ENCODE results near the gene GALNT2. TPM values are rescaled to one million over a fixed set of nuclear protein-coding genes. Genes with fewer than 3 reads are reported as not detected.

GALNT2 gene
- total and polyA plus RNA-seq, 8 donors = 18.3 to 118 (median 57.3) TPM

GRCh38 chr1:230077011-230077410 is 10.0 kb downstream of the GALNT2 start:
- no peaks in the 10 kb centered on the region for H3K36me3 ChIP-seq
- intact Hi-C loops (cut with DNase I) = no loop called here
- peak in 1 of 6 donors; percentile 24 for DNase-seq
- no peaks in the 10 kb centered on the region for H3K27me3 ChIP-seq
- no peak overlapping the region for H3K4me3 ChIP-seq
- no peaks in the 10 kb centered on the region for H3K9me3 ChIP-seq
- 67 to 79% methylated on average over 3 of the region's 3 CpGs for WGBS, 2 donors
- ATAC-seq = no peak
- H3K4me1 ChIP-seq = peaks cover 18 to 74% (median 34%) of the 10 kb centered on the region in 3 donors
- TF ChIP-seq CTCF (IDR thresholded peaks at IDR 0.05) = no peak
- no peak for FAIRE-seq
- H3K27ac ChIP-seq = no peak overlapping the region

- ATAC-seq = no peak
- TF ChIP-seq CTCF (IDR thresholded peaks at IDR 0.05) = no peak
- Histone ChIP-seq H3K4me3 (no peak overlapping the region), H3K27me3 (no peaks in the 10 kb centered on the region), H3K9me3 (no peaks in the 10 kb centered on the region), H3K4me1 (peaks cover 16 to 72% (median 28%) of the 10 kb centered on the region in 3 donors), H3K27ac (no peak overlapping the region), H3K36me3 (no peaks in the 10 kb centered on the region)
- intact Hi-C loops (cut with DNase I) = no loop called here
- FAIRE-seq = no peak
- no peak for DNase-seq
- WGBS, 2 donors = 62 to 64% methylated on average over 12 of the region's 12 CpGs
These were observed 10.6 kb downstream of the GALNT2 start for GRCh38 chr1:230077436-230078213.

- no peak for TF ChIP-seq CTCF (IDR thresholded peaks at IDR 0.05)
- peak; percentile 57 to 68 (median 64) for ATAC-seq
These were observed 12.4 kb downstream of the GALNT2 start for GRCh38 chr1:230079199-230080024.

GRCh38 chr1:230080822-230081221 is 13.8 kb downstream of the GALNT2 start:
- H3K9me3 ChIP-seq = no peaks in the 10 kb centered on the region

More at GRCh38 chr1:230079199-230080024, 12.4 kb downstream of the GALNT2 start:
- 43 to 45% methylated on average over 10 of the region's 10 CpGs for WGBS, 2 donors
- no peaks in the 10 kb centered on the region for H3K27me3 ChIP-seq
- peak overlapping the region in 3 of 4 donors; percentile 7 to 13 (median 13) for H3K27ac ChIP-seq
- no peaks in the 10 kb centered on the region for H3K36me3 ChIP-seq
- peak in 2 of 6 donors; percentile 35 to 56 for DNase-seq
- no peaks in the 10 kb centered on the region for H3K9me3 ChIP-seq
- H3K4me3 ChIP-seq = no peak overlapping the region
- no peak for FAIRE-seq
- H3K4me1 ChIP-seq = peaks cover 16 to 61% (median 22%) of the 10 kb centered on the region in 3 donors
- intact Hi-C loops (cut with DNase I) = no loop called here

More at GRCh38 chr1:230080822-230081221, 13.8 kb downstream of the GALNT2 start:
- no peak for TF ChIP-seq CTCF (IDR thresholded peaks at IDR 0.05)
- H3K27me3 ChIP-seq = no peaks in the 10 kb centered on the region
- intact Hi-C loops (cut with DNase I) = no loop called here
- no peak overlapping the region for H3K4me3 ChIP-seq
- peak in 1 of 6 donors; percentile 36 for DNase-seq
- ATAC-seq = no peak
- H3K36me3 ChIP-seq = no peaks in the 10 kb centered on the region
- no peak for FAIRE-seq
- peaks cover 24 to 57% (median 26%) of the 10 kb centered on the region in 3 donors for H3K4me1 ChIP-seq
- H3K27ac ChIP-seq = no peak overlapping the region
- 63 to 64% methylated on average over 8 of the region's 8 CpGs for WGBS, 2 donors

All from pancreas (tissue), 10 donors.